NCI-H2227 treated with DMSO at 0.1 percent for 48 hours (cell line): Measurements from ENCODE around the gene ST6GALNAC1.
"Not testable (repeated sequence)": the region's sequence is repeated elsewhere in the genome, so short reads cannot be mapped to it uniquely, and the experiment has no call there.

Source experiments
- DNase-seq: peaks from one replicate; lab custom pipeline; 2025; lab: John Stamatoyannopoulos, UW

ST6GALNAC1 gene

DNA sequence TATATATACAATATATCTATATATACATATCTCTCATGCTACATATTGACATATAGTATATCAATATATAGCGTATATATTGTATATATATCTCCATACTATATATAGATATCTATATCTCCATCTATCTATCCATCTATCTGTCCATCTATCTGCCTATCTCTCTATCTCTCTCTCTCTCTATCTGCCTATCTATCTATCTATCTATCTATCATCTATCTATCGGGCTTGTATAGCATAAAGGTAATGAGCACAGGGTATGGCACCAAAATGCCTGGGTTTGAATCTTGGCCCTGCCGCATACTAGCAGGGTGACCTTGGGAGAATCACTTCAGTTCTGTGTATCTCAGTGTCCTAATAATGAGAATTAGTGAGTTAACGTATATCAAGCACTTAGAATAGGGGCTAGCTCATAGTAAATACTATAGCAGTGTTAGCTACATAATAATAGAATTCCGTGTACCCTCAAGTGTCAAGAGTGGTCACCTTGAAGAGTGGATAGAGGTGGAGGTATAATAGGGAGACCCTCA is 1.5 kb downstream of the ST6GALNAC1 start:
- DNase-seq = no peak

DNA sequence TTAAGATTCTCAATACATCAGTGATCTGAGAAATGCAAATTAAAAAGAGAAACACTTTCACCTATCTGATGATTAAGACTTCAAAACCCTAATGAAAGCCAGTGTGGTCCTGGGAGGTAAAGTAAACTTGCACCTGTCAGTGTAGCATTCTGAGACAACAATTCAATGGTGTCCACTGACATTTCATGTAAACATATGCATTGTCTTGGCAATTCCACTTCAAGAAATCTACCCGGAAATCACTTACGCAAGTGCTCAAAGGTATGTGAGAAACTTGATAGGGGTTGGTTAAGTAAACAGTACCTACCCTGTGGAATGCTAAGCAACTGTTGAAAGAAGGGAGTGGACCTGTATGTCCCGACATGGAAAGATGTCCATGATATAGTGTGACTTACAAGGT is 2.1 kb downstream of the ST6GALNAC1 start:
- DNase-seq = no peak

DNA sequence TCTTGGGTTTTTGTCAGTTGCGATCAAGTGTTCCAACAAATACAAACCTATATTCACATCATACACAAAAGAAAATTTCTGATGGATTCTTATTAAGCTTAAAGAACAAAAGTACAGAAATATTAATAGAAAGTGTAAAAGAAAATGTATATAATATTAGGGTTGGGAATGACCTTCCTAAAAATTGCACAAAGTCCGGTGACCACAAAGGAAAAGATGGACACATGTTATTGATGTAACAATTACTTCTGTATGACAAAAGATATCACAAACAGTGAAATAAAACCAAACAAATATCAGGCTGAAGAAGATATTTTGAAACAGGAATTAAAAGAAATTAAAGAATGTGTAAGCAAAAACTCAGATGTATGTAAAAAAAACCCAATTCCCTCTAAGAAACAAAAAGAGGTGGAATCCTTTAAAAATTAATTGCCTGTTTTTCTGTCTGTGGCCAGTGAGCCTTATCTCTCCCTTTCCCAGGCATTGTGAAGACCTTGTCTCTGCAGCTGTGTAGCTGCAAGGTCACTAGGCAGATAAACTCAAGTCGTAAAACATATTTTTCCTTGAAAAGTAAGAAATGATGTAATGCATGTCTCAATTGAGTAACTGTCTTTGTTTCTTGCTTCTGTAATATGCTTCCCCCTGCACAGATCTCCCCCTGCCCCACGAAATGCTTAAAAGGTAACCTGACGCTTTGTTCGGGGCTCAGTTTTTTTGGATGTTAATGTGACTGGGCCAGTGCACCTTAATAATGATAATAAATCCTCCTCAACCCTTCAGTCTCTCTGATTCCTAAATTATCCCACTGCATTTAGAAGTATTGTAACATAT is 2.8 kb downstream of the ST6GALNAC1 start:
- no peak for DNase-seq

DNA sequence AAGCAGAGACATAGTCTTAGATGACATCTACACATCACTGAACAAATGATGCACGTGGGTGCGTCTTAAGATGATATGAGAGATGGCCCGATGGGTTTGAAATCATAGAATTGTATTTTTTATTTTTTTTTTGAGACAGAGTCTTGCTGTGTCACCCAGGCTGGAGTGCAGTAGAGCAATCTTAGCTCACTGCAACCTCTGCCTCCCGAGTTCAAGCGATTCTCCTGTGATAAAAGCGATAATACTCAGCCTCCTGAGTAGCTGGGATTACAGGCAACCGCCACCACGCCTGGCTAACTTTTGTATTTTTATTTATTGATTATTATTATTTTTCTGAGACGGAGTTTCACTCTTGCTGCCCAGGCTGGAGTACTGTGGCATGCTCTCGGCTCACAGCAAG is 5.3 kb downstream of the ST6GALNAC1 start:
- no peak for DNase-seq

DNA sequence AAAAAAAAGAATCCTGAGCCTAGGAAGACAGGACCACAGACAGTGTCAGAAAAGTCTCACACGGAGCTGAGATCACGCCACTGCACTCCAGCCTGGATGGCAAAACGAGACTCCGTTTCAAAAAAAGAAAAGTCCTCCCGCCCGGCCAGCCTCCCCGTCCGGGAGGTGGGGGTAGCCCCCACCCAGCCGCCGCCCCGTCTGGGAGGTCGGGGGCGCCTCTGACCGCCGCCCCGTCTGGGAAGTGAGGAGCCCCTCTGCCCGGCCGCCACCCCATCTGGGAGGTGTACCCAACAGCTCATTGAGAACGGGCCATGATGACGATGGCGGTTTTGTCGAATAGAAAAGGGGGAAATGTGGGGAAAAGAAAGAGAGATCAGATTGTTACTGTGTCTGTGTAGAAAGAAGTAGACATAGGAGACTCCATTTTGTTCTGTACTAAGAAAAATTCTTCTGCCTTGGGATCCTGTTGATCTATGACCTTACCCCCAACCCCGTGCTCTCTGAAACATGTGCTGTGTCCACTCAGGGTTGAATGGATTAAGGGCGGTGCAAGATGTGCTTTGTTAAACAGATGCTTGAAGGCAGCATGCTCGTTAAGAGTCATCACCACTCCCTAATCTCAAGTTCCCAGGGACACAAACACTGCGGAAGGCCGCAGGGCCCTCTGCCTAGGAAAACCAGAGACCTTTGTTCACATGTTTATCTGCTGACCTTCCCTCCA is 6.9 kb downstream of the ST6GALNAC1 start:
- DNase-seq = not testable (repeated sequence)

DNA sequence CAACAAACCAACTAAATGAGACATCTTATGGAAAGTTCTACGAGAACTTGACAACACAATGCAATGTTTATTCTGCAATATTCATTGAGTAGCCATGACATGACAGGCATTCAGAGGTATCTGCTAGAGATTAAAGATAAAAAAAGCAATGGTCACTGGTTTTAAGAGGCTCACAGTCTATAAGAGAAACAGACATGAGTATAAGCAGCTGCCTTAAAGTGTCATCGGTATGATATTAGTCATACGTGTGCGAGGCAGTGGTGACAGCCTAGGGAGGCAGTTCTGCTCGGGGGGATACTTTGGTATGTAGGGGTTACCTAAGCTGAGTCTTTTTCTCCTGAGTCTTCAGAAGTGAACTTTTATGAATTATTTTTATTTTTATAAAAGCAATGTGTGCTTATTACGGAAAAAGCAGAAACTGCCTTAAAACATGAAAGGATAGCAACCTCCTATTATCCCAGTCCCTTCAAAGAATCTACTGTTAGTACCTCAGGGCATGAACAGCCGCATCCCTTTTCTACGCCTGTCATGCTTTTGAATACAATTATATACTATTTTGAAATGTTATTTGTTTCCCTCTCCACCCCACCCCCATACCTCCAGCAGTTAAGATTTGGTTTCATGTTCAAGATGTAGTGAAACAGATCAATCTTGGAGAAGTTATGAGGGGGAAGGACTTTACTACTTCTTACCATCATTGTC is 7.7 kb downstream of the ST6GALNAC1 start:
- DNase-seq = no peak

DNA sequence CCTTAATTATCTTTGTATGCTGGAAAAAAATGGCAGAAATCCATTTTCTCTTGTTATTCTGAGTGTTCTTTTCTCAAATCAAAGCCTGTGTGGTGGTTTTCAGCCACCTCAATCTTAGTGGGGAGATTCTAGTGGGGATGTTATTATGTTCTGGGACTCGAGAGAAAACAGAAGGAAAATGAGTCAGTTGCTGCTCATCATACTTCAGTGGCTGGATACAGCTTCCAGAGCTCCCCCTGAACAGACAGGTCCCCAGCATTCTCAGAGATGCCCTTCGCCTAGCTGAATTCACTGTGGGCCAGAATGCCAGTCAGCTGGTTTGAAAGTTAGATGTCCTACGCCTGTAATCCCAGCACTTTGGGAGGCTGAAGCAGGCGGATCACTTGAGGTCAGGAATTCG is 8.5 kb downstream of the ST6GALNAC1 start:
- DNase-seq = no peak

DNA sequence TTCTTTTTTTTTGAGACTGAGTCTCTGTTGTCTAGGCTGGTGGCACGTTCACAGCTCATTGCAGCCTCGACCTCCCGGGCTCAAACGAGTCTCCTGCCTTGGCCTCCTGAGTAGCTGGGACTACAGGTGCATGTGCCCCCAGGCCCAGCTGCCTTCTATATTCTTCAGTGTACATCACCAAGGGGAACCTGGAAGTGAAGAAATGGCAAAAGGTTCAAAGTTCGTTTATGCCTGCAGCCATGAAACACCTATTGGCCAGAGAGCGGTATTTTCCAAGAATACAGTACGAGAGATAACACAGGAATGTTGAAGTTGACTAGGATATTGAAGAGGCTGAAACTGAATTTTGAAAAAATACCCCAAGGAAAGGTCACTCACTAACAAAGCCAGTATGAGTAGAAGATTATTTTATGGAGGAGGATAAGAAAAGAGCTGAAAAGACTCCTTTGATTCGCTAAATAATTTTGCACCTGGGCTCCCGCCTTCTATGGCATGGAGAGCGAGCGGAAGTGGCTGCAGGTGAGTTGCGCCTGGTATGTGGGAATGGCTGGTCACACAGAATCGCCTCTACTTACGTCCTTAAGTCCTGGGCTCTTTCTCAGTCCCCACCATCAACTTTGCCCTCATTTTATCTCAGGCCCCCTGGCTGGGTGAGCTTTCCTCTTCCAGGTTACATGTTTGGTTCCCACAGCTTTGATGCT is 9.8 kb downstream of the ST6GALNAC1 start:
- no peak for DNase-seq

DNA sequence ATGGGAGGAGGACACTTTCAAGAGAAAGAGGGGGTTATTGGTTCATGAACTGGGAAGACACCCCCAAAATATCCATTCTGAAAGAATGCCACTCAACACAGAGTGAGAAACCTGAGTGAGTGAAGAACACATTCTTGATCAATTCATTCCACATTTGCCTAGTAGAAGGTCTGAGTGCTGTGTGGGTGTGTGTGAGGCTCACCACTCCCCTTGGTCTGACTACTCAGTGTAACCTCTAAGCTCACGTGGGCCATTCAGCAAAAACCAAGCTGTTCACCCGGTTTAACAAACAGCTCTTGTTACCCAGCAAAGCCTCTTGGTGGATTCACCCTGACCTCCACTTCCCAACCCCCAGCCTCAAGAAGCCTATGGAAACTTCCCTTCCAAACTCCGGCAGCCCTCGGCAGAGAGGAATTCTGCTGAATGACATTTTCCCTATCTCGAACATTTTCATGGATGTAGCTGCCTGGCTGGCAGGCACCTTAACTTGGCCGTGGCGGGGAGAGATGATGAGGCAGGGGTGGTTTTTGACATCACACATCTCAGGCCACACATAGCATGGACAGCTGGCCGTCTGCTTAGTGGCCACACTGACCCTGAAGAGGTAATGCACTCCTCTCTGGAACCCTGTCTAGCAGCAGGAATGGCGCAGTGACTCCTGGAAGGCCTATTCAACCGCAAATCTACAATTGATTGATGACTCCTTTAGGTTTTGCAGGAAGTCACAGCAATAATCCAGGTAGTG is 11.6 kb downstream of the ST6GALNAC1 start:
- no peak for DNase-seq

DNA sequence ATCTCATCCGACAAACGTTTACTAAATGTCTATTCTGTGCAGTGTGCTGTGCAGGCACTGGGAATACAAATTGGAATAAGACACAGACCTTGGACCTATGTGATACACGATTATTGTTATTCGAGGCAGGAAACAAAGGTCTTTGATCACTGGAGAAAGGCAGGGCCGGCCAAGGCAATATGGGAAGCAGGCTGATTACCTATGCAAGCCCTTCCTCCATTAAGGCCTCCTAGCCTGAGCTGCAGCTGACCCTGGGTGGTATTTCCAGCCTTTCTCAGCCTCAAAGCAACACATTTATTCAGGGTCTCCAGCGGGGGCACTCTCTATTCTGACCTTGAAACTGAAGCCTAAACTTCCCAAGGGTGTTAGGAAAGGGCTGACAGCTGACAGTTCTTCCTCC is 13.4 kb downstream of the ST6GALNAC1 start:
- DNase-seq = no peak

DNA sequence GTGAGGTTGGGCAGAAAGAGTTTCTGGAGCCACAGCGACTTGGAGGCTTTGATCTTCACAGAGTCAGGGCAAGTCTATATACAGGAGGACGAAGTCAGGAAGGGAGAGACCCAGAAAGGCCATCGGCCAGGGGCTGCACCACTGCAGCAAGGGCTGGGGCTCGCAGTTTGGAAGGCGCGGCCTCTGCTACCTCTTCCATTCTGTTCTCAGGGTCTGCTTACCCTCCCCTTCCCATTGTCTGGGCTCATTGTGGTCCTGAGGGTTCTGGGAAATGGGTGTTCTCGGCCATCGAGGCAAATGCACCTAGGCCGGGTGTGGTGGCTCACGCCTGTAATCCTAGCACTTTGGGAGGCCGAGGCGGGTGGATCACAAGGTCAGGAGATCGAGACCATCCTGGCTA is 16.0 kb downstream of the ST6GALNAC1 start:
- no peak for DNase-seq

DNA sequence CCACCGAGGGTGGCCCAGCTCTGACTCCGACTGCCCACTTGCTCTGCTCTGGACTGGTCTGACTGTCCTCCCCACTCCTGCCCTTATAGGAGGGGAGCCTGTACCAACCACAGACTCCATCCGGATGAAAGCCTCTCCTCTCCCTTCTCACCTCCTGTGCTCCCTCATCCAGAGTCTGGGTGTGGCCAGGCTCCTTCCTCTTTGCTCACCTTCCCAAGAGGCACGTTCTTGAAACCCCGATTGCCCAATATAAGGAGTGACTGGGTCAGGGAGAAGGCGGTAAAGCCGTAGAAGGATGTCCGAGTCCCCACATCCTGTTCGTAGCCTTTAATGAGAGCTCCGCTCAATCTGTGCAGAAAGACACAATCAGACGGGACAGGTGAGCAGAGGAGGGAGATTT is 17.1 kb downstream of the ST6GALNAC1 start:
- no peak for DNase-seq

DNA sequence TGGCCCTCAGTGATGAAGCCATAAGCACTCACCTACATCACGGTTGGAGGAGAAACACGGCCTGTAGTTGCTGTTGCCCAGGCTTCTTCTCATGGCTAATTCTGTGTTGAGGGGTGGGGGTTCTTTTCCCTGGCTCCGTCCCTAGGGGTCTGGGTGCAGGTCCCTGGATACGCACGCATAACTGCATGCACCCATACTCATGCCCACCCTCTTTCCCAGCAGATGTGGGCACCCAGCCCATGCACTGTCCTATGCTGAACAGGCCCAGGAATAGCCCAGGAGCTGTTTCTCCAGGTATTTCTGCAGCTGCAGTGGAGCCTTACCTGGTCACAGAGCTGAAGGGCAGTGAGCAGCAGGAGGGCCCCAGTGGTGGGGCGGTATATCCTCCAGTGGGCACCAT is 18.1 kb downstream of the ST6GALNAC1 start:
- no peak for DNase-seq

DNA sequence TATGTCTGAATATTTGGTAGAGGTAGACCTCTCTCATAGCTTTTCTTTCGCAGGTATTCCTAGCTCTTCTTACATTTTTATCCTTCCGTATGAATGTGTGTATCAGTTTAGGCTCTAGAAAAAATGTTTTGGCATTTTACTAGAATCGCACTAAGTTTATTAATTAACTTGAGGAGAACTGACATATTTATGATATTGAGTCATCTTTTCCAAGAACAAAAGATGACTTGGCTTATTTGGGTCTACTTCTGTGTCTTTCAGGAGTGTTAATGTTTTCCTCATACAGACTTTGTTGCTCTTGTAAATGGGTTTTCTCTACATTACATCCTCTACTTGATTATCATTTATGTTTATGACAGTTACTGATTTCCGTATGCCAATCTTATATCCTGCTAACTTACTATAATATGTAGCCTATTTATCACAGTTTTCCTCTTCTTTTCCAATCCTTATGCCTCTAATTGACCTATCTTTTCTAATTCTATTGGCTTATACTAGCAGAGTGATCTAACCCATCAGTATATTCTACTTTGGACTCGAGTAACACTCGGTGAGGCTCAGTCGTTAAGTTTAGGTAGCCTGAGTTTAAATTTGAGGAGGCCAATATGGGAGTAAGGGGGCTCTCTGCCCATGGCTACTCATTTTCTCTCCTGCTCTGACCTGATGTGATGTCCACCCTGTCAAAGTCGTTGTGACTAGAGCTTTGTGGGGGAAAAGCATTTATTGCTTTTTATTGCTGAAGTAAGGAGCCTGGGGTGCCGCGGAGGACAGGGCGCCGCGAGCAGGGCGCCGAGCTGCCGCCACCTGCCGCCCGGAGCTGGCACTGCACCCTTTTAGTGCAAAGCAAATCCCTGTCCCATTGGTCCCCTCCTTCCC is 20.0 kb downstream of the ST6GALNAC1 start:
- peak; percentile 70 for DNase-seq

DNA sequence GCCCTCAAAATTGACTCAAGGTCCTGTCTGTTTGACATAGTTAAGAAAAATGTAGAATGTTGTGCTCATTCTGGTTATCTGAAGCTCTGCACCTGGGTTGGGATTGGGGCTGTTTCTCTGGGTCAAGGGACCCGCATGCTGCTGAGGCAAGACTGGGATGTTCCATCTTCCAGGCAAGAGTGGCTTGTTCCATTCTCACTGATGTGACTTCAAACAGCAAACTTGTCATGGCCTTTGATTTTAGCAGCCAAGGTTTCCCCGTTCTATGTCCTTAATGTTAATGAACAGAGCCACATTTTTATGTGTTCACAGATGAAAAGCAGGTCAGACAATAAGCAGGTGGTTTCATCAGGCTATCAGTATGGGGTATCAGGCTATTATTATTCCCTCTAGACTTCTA is 25.7 kb downstream of the ST6GALNAC1 start:
- no peak for DNase-seq

DNA sequence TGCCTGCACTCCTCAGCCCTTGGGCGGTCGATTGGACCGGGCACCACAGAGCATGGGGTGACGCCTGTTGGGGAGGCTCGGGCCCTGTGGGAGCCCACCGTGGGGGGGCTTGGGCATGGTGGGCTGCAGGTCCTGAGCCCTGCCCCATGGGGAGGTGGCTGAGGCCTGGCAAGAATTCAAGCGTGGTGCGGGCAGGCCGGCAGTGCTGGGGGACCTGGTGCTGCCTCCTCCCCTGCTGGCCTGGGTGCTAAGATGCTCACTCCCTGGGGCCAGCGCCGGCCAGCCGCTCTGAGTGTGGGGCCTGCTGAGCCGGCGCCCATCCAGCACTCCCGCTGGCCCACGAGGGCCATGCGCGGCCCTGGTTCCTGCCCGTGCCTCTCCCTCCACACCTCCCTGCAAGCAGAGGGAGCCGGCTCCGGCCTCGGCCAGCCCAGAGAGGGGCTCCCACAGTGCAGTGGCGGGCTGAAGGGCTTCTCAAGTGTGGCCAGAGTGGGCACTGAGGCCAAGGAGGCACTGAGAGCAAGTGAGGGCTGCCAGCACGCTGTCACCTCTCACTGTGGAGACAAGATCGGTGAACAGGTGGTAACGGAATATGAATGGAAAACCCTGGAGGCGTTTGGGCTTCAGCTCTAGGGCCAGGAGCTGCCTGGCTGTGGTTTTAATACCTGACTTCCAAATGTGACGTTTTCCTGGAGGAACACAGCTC is 28.5 kb downstream of the ST6GALNAC1 start:
- no peak for DNase-seq

DNA sequence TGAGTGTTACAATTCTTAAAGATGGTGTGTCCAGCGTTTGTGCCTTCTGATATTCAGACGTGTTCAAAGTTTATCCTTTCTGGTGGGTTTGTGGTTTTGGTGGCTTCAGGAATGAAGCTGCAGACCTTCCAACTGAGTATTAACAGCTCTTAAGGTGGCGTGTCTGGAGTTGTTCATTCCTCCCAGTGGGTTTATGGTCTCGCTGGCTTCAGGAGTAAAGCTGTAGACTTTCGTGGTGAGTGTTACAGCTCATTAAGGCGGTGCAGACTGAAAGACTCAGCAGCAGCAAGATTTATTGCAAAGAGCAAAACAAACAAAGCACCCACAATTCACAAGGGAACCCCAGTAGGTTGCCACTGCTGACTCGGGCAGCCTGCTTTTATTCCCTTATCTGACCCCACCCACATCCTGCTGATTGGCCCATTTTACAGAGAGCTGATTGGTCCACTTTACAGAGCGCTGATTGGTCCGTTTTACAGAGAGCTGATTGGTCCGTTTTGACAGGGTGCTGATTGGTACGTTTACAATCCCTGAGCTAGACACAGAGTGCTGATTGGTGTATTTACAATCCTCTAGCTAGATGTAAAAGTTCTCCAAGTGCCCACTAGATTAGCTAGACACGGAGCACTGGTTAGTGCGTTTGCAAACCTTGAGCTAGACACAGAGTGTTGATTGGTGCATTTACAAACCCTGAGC is 29.3 kb downstream of the ST6GALNAC1 start:
- DNase-seq = not testable (repeated sequence)

DNA sequence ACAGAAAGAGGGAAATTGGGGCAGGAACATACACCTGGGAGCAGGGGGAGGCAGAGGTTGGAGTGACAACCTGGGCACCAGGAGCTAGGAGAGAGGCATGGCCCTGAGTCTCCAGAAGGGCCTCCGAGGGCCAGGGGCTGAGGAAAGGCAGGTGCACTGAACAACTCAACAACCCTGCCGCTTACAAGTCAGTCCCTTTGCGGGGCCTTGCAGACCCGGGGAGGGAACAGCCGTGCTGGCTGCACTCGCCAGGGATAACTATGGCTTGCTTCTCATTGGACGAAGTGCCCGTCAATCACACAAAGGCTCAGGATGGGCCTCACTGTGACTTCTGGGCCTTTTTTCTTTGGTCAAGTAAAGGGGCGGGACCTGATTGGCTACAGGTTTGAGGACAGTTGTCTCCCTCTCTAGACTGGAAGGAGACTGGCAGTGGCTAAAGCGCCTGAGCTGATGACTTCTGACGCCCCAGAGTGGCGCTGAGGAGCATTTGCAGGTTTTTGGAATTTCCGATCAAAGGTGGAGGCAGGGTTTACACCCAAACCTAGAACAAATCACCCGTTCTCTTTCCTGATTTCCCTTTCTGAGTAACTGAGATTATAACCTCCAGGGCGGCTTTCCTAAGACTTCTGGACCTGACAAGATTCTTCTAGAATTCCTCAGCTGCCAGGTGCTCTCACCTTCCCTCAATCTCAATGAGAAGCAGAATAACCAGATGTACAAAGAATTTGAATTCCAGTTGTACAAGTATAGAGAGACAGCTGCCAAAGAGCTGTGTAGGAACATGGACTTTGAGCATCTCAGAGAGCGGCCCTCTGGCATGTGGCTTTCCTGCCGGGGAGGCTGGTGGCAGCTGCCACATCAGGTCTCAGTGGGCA is 30.3 kb downstream of the ST6GALNAC1 start:
- DNase-seq = no peak
